GM19468 (cell line): ENCODE measurements around the gene GBF1.

Experiments
- ATAC-seq: cut with Tn5 transposase; IDR thresholded peaks from one replicate; pipeline ENCODE4 v1.9.1; 2021; ENCODE audit warnings: mild to moderate bottlenecking, moderate library complexity, moderate number of reproducible peaks; ENCODE audit not compliant: unreplicated experiment; ENCODE audit errors: extremely low read depth

GBF1 gene

GRCh38 chr10:102401735-102402511 lies 156.6 kb downstream of the GBF1 start:
- ATAC-seq = no peak

GRCh38 chr10:102402512-102402896 lies 157.2 kb downstream of the GBF1 start:
- no peak for ATAC-seq

DNA sequence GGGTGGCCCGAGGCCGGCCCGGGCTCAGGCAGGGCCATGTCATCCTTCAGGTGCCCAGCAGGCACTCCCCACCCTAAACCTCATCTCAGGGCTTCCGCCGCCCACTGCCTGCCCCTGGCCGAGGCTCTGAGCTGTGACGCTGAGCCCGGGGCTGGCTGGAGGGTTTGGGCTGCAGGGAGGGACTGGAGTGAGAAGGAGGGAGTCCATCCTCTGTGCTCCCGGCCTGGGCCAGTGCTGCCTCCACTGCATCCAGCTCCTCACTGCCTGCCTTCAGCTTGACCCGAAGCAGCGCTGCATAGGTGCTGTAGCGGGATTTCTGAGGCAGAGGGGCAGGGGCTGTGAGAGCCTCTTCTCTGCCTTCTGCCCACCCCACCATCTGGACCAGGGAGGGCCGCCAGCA lies 157.8 kb downstream of the GBF1 start:
- no peak for ATAC-seq

DNA sequence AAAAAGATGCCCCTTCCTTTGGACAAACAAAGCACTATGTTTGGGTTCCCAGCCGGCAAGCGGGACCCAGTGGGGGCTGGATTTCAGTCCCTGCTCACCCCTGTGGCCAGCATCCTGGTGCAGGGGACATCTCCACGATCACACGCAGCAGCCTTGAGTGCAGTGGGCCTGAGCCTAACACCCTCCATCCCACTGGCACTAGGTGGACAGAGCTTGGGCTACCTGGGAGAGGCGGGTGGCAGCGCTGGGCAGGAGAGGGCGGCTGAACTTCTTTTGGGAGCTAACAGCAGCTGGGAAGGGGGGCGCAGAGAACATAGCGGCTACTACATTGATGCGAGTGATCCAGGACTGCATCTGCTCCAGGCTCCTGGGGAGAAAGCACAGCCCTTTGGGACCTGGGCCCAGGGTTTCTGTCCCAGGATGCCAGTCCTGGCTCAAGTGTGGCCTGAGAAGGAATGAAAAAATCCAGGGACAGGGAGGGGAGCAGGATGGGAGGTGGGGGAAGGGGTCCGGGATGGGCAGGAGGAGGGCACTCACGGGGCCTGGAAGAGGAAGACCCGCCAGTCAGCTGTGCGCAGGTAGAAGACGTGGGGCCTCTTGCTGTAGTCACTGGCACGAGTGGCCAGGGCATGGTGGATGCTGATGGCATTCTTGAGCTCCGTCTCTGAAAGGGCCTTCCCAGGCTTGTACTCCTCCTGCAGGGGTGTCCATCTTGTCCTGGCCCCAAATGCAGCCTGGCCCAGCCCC lies 159.2 kb downstream of the GBF1 start:
- ATAC-seq = no peak

GRCh38 chr10:102405108-102405571 lies 159.8 kb downstream of the GBF1 start:
- no peak for ATAC-seq

GRCh38 chr10:102405632-102406031 lies 160.3 kb downstream of the GBF1 start:
- ATAC-seq = no peak

- no peak for ATAC-seq
Measured at GRCh38 chr10:102406815-102407214, 161.5 kb downstream of the GBF1 start.

GRCh38 chr10:102407425-102408130 lies 162.2 kb downstream of the GBF1 start:
- no peak for ATAC-seq

DNA sequence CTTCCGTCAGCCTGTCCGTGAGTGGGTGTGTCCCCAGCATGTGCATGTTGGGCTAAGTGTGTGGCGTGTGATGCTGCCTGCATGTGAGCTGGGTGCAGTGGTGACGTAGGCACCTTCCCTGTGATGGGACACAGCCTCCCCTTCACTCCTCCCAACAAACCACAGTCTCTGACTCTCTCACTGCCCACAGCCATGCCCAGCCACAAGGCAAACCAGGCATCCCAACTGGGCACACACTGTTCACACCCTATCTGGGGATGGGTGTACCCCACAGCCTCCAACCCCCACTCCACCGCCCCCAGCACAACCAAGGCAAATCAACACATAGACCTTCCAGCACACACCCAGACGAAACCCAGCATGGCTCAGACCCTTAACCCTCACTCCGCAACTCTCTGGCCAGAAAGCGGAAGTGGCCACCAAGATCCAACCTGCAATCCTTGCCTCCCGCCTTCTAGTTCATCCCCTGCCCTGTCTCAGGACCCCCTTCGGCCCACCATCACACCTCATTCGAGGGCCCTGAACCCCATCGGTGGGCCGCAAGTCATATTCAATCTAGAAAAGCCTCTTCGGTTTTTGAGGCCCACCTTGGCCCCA lies 162.9 kb downstream of the GBF1 start:
- no peak for ATAC-seq

DNA sequence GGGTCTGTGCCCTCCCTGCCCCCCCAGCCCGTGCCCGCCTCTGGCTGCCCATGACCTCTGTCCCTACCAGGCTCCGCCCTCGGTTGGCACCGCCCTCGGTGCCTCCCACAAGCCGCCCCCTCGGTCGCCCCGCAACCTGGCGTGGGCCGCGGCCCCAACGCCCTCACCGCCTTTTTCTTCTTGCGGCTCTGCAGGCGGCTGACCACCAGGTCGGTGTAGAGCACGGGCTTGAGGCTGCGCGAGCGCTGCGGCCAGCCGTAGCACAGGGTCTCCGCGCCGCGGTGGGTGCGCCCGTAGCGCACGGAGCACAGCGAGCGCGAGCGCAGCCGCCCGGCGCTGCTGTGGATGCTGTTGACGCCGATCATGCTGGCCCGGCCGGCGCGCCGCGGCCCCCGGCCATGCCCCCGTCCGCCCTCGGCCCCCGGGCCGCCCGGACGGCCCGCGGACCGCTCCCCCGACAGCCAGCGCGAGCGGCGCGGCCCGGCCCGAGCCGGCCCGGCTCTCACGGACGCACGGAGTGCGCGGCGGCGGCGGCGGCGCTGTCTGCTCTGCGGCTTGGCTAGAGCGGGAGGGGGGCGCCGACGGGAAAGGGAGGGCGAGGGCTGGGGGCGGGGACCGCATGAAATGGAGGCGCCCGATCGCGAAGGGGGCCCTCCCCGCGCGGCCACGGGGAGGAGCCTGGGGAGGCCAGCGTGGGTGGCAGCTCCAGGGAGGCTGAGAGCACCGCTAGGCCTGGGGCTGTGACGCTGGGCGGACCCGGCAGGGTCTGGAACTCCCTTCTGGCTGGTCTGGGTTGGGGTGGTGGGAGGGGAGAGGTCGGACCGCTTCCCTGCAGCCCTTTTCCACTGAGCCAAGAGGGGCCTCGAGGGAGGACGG lies 163.6 kb downstream of the GBF1 start:
- ATAC-seq = no peak

DNA sequence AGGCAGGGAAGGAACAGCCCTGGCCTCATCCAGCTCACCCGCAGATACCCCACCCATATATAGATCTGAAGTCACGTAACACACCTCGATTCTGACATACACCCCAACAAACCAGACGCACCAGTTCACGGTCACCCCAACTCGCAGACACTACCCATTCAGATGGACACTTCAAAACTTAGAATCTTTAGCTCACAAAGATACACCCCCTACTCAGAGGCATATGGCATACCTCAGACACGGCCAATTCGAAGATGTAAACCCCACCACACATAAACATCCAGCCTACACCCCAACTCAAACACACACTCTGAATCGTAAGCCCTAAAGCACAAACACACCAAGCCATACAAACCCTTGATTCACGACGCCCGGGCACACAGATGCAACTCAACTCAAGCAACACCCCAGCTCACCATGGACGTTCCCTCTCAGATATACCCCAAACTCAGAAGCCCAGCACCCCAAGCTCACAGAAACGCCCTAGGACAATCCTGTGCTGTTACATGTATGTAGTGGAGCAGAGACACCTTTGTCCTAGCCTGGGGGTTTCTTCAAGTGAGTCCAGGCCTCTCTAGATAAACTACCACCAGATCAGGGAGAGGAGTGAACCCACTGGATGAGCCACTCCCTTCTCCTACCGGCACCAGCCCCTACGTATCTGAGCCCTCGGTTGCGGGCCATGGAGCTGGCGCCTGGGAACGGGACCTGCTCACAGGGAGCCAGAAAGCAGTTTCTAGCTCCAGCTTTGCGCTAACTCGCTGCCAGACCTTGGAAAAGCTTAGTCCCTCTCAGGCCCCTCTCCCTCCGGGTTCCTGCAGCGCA lies 164.5 kb downstream of the GBF1 start:
- ATAC-seq = no peak

DNA sequence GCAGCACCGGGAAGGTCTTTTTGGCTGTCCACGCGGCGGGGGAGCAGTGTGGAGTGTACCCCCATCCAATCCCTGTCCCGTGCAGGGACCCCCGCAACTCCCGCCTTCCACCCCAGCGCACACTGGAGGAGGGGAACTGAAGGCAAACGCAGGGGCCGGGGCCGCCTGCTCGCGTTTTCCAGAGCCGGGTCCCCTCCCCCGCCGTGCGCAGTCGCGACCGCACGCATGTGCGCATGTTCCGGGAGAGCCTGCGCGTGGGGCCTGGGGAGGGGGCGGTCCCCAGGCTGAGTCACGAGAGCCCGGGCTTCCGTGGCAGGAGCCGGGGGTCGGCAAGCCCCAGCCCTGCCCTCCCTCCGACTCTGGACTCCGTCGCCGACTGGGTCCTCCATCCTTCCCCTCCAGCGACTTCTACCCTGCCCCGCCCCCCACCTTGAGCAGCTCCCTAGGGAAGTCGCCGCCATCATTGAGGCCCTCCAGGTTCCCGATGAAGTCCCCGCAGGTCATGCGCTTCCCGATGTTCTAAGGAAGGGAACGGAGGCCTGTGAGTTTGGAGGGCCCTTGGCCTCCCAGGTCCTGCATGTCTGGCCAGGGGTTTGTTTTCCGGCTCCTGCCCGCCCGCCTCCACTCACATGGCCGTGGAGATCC lies 165.2 kb downstream of the GBF1 start:
- no peak for ATAC-seq

- no peak for ATAC-seq
Measured at GRCh38 chr10:102411341-102412255, 166.3 kb downstream of the GBF1 start.

DNA sequence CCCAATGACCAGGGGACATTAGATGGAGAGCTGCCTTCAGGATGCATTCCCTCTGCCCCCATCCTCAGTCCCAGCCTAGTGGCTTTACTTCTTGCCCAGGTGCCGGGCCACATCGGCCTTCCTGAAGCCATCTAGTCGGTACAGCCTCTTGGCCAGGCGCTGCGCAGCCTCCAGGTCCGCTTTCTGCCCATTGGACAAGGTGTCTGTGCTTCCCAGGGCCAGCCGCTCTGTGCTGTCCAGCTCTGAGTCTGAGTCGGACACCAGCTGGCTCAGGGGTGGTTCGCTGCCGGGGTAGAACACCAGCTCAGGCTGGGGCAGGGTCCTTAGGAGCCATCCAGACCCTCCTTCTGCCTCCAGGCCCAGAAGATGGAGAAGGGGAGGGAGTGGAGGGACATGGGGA lies 167.0 kb downstream of the GBF1 start:
- ATAC-seq = no peak

DNA sequence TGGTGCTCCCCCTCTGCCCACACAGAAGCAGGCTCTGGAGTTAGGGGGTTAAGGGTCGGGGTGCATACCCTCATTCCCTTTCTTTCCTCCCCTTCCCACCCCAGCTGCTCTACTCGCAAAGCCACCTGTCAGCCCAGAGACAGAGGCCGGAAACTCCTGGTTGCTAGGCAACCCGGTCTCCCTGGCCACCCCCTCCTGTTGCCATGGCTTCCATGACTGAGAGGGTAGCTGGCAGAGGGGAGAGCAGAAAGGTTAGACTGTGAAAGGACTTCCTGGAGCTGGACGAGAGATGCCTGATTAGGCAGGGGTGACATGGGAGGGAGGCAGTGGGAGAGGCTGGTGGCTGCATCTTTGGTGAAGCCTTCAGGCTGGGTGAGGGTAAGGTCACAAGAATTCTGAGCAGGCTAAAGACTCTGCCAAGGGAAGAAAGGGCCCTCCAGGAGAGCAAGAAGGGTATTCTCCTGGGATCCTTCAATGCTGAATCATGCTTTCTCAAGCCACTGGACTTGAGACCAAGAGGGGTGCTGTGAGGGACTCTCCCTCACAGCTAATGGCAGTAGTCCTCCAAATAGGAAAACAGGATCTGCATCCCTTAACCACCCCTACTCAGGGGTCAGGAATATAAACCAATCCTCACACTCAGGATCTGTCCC lies 167.8 kb downstream of the GBF1 start:
- ATAC-seq = no peak

- ATAC-seq = no peak
Measured at GRCh38 chr10:102413806-102414561, 168.7 kb downstream of the GBF1 start.
